Measurements from ENCODE around the gene SORCS3.

The SORCS3 gene

DNA sequence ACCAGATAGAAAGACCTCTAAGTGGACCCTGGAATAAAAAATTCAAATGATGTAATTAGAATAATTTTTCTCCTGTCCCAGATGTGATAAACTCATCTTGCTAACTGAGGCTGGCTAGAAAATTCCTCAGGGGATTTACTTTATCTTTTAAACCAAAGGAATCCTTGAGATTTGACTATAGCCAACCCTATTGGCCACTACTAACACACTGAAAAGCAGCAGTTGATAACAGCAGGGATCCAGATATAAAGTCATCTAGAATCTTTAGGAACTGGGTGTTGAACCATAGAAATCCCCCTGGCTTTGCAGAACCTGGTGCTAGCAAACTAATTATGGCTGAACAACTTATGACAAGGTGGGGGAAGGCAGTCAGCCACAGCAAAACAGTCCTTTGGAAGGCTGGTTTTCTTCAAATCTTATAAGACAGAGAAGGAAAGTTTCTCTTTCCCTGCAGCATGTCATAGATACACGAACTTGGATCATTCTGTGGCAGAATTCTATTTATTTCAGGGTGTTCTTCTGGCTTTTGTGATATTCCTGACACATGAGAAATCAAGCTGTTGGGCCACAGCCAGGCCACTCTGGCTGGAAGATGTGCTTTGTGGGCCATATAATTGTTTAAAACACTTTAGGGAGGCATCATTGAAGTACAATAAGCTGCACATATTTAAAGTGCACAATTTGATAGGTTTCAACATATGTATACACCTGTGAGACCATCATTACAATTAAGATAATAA lies 643.6 kb downstream of the SORCS3 start:
- Histone ChIP-seq H2AFZ (ENCODE audit: low read length) (no peak overlapping the region), H4K20me1 (ENCODE audit: insufficient read depth, low read length) (no peaks in the 10 kb centered on the region), H3K4me1 (ENCODE audit: low read length) (no peaks in the 10 kb centered on the region), H3K9me3 (replicated peaks; ENCODE audit: insufficient read depth, low read length) (no peaks in the 10 kb centered on the region), H3K4me2 (ENCODE audit: low read depth, low read length) (no peak overlapping the region), H3K9me2 (replicated peaks; ENCODE audit: insufficient read depth, low read length) (no peaks in the 10 kb centered on the region), H3K36me3 (replicated peaks; ENCODE audit: insufficient read depth, low read length) (no peaks in the 10 kb centered on the region), H3K9ac (ENCODE audit: low read length) (no peak overlapping the region), H3K4me3 (ENCODE audit: low read length) (no peak overlapping the region), H3K27me3 (replicated peaks; ENCODE audit: insufficient read depth, low read length) (no peaks in the 10 kb centered on the region), H3F3A (ENCODE audit: insufficient read depth, low read length) (no peaks in the 10 kb centered on the region), H3K79me2 (ENCODE audit: low read length) (no peaks in the 10 kb centered on the region), H3K27ac (ENCODE audit: low read length) (no peak overlapping the region)
- TF ChIP-seq EZH2phosphoT487 (IDR thresholded peaks at IDR 0.05; ENCODE audit: low read length) (no peak), EZH2 (optimal IDR thresholded peaks at IDR 0.05; ENCODE audit: low read depth, low read length) (no peak)
- TF ChIP-seq, protein P1, sequence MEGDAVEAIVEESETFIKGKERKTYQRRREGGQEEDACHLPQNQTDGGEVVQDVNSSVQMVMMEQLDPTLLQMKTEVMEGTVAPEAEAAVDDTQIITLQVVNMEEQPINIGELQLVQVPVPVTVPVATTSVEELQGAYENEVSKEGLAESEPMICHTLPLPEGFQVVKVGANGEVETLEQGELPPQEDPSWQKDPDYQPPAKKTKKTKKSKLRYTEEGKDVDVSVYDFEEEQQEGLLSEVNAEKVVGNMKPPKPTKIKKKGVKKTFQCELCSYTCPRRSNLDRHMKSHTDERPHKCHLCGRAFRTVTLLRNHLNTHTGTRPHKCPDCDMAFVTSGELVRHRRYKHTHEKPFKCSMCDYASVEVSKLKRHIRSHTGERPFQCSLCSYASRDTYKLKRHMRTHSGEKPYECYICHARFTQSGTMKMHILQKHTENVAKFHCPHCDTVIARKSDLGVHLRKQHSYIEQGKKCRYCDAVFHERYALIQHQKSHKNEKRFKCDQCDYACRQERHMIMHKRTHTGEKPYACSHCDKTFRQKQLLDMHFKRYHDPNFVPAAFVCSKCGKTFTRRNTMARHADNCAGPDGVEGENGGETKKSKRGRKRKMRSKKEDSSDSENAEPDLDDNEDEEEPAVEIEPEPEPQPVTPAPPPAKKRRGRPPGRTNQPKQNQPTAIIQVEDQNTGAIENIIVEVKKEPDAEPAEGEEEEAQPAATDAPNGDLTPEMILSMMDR (IDR thresholded peaks at IDR 0.05; ENCODE audit: low read length) = no peak
- DNase-seq = no peak

DNA sequence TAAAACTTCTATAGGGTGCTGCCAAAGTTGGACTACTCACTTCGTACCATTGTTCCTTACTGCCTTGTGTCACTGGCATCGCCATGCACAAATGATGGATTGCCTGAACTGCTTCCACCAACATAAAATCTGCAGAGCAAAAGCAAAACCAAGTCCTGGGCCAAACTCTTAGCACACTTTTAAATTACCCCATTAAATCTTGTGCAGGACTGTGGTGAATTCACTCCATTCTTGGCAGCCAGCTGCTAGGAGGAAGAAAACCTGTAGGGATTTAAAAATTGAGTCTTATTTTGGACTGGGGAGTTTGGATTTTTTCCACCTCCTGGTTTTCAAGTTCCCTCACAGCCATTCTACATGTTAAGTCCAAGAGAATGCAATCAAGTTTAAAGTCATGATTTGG lies 646.9 kb downstream of the SORCS3 start:
- no peak overlapping the region for H3K9ac ChIP-seq (ENCODE audit: low read length)
- H3K4me2 ChIP-seq (ENCODE audit: low read depth, low read length) = no peak overlapping the region
- H4K20me1 ChIP-seq (ENCODE audit: insufficient read depth, low read length) = no peaks in the 10 kb centered on the region
- H3K4me1 ChIP-seq (ENCODE audit: low read length) = no peaks in the 10 kb centered on the region
- H3K27me3 ChIP-seq (replicated peaks; ENCODE audit: insufficient read depth, low read length) = no peaks in the 10 kb centered on the region
- no peaks in the 10 kb centered on the region for H3F3A ChIP-seq (ENCODE audit: insufficient read depth, low read length)
- DNase-seq = no peak
- no peaks in the 10 kb centered on the region for H3K9me3 ChIP-seq (replicated peaks; ENCODE audit: insufficient read depth, low read length)
- no peak for TF ChIP-seq EZH2 (optimal IDR thresholded peaks at IDR 0.05; ENCODE audit: low read depth, low read length)
- TF ChIP-seq, protein P1 (IDR thresholded peaks at IDR 0.05; ENCODE audit: low read length) = no peak
- TF ChIP-seq EZH2phosphoT487 (IDR thresholded peaks at IDR 0.05; ENCODE audit: low read length) = no peak
- H3K4me3 ChIP-seq (ENCODE audit: low read length) = no peak overlapping the region
- H3K79me2 ChIP-seq (ENCODE audit: low read length) = no peaks in the 10 kb centered on the region
- no peak overlapping the region for H2AFZ ChIP-seq (ENCODE audit: low read length)
- H3K27ac ChIP-seq (ENCODE audit: low read length) = no peak overlapping the region
- H3K36me3 ChIP-seq (replicated peaks; ENCODE audit: insufficient read depth, low read length) = no peaks in the 10 kb centered on the region
- H3K9me2 ChIP-seq (replicated peaks; ENCODE audit: insufficient read depth, low read length) = no peaks in the 10 kb centered on the region

DNA sequence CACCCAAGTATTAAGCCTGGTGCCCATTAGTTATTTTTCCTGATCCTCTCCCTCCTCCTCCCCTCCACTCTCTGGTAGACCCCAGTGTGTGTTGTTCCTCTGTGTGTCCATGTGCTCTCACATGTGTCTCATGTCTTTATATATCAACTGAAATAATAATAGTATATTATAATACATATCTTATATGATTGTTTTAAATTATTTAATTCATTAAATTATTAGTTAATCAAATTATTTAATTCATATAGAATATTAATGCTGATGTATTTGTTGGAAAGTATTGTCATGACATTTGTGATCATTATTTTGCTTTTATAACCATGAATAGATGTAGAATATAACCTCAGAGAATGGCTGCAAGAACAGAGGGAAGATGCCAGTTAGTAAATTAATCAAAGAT lies 647.5 kb downstream of the SORCS3 start:
- H3K9me3 ChIP-seq (replicated peaks; ENCODE audit: insufficient read depth, low read length) = no peaks in the 10 kb centered on the region
- no peaks in the 10 kb centered on the region for H3F3A ChIP-seq (ENCODE audit: insufficient read depth, low read length)

More for the DNA sequence above, 647.5 kb downstream of the SORCS3 start:
- no peaks in the 10 kb centered on the region for H3K9me2 ChIP-seq (replicated peaks; ENCODE audit: insufficient read depth, low read length)
- no peak overlapping the region for H3K4me2 ChIP-seq (ENCODE audit: low read depth, low read length)
- no peaks in the 10 kb centered on the region for H3K27me3 ChIP-seq (replicated peaks; ENCODE audit: insufficient read depth, low read length)
- H4K20me1 ChIP-seq (ENCODE audit: insufficient read depth, low read length) = no peaks in the 10 kb centered on the region
- no peak overlapping the region for H3K27ac ChIP-seq (ENCODE audit: low read length)
- no peak for DNase-seq
- H3K36me3 ChIP-seq (replicated peaks; ENCODE audit: insufficient read depth, low read length) = no peaks in the 10 kb centered on the region
- H3K79me2 ChIP-seq (ENCODE audit: low read length) = no peaks in the 10 kb centered on the region
- no peaks in the 10 kb centered on the region for H3K4me1 ChIP-seq (ENCODE audit: low read length)
- no peak overlapping the region for H2AFZ ChIP-seq (ENCODE audit: low read length)
- H3K4me3 ChIP-seq (ENCODE audit: low read length) = no peak overlapping the region
- TF ChIP-seq, protein P1 (IDR thresholded peaks at IDR 0.05; ENCODE audit: low read length) = no peak
- TF ChIP-seq EZH2 (optimal IDR thresholded peaks at IDR 0.05; ENCODE audit: low read depth, low read length) (no peak), EZH2phosphoT487 (IDR thresholded peaks at IDR 0.05; ENCODE audit: low read length) (no peak)
- no peak overlapping the region for H3K9ac ChIP-seq (ENCODE audit: low read length)

Data from MM.1S (cell line).